ENCODE results near the gene SBK1.

The SBK1 gene

GRCh38 chr16:28317040-28317880 lies 24.9 kb downstream of the SBK1 start:
- Histone ChIP-seq H3K79me2 (ENCODE audit: insufficient read depth, low read length) (no peaks in the 10 kb centered on the region), H2AFZ (ENCODE audit: low read length) (no peak overlapping the region), H3K9ac (ENCODE audit: low read depth, low read length, poor library complexity, severe bottlenecking) (no peak overlapping the region), H3K4me3 (ENCODE audit: low read length, poor library complexity, severe bottlenecking) (no peak overlapping the region), H3F3A (ENCODE audit: low read depth) (no peaks in the 10 kb centered on the region), H3K36me3 (ENCODE audit: insufficient read depth, low read length) (no peaks in the 10 kb centered on the region), H3K27me3 (ENCODE audit: insufficient read depth, low read length, poor library complexity, severe bottlenecking) (no peaks in the 10 kb centered on the region), H3K4me2 (ENCODE audit: low read depth, low read length, poor library complexity, severe bottlenecking) (no peak overlapping the region), H3K9me2 (replicated peaks; ENCODE audit: low read depth, low read length) (no peaks in the 10 kb centered on the region), H4K20me1 (ENCODE audit: insufficient read depth, low read length, poor library complexity, severe bottlenecking) (no peaks in the 10 kb centered on the region), H3K9me3 (ENCODE audit: insufficient read depth, low read depth, low read length) (no peaks in the 10 kb centered on the region), H3K4me1 (ENCODE audit: insufficient read depth, low read length, poor library complexity, severe bottlenecking) (no peaks in the 10 kb centered on the region)
- TF ChIP-seq CTCF (conservative IDR thresholded peaks at IDR 0.05; ENCODE audit: low read length) (peak; percentile 84), EZH2phosphoT487 (IDR thresholded peaks at IDR 0.05; ENCODE audit: borderline replicate concordance) (no peak)

GRCh38 chr16:28318042-28318744 lies 25.9 kb downstream of the SBK1 start:
- no peak overlapping the region for H3K4me3 ChIP-seq (ENCODE audit: low read length, poor library complexity, severe bottlenecking)
- H3K4me1 ChIP-seq (ENCODE audit: insufficient read depth, low read length, poor library complexity, severe bottlenecking), result no peaks in the 10 kb centered on the region
- H3K27me3 ChIP-seq (ENCODE audit: insufficient read depth, low read length, poor library complexity, severe bottlenecking), result no peaks in the 10 kb centered on the region
- no peak overlapping the region for H3K4me2 ChIP-seq (ENCODE audit: low read depth, low read length, poor library complexity, severe bottlenecking)
- no peaks in the 10 kb centered on the region for H3K79me2 ChIP-seq (ENCODE audit: insufficient read depth, low read length)
- H2AFZ ChIP-seq (ENCODE audit: low read length), result no peak overlapping the region
- no peaks in the 10 kb centered on the region for H3F3A ChIP-seq (ENCODE audit: low read depth)
- H3K36me3 ChIP-seq (ENCODE audit: insufficient read depth, low read length), result no peaks in the 10 kb centered on the region
- no peak for TF ChIP-seq EZH2phosphoT487 (IDR thresholded peaks at IDR 0.05; ENCODE audit: borderline replicate concordance)
- TF ChIP-seq CTCF (conservative IDR thresholded peaks at IDR 0.05; ENCODE audit: low read length), result no peak
- no peaks in the 10 kb centered on the region for H4K20me1 ChIP-seq (ENCODE audit: insufficient read depth, low read length, poor library complexity, severe bottlenecking)
- no peaks in the 10 kb centered on the region for H3K9me3 ChIP-seq (ENCODE audit: insufficient read depth, low read depth, low read length)
- no peak overlapping the region for H3K9ac ChIP-seq (ENCODE audit: low read depth, low read length, poor library complexity, severe bottlenecking)
- no peaks in the 10 kb centered on the region for H3K9me2 ChIP-seq (replicated peaks; ENCODE audit: low read depth, low read length)

GRCh38 chr16:28319476-28320022 lies 27.2 kb downstream of the SBK1 start:
- Histone ChIP-seq H3K4me2 (ENCODE audit: low read depth, low read length, poor library complexity, severe bottlenecking) (no peak overlapping the region), H3K9me3 (ENCODE audit: insufficient read depth, low read depth, low read length) (no peaks in the 10 kb centered on the region), H4K20me1 (ENCODE audit: insufficient read depth, low read length, poor library complexity, severe bottlenecking) (no peaks in the 10 kb centered on the region), H3K4me3 (ENCODE audit: low read length, poor library complexity, severe bottlenecking) (no peak overlapping the region), H3K36me3 (ENCODE audit: insufficient read depth, low read length) (no peaks in the 10 kb centered on the region), H3K79me2 (ENCODE audit: insufficient read depth, low read length) (no peaks in the 10 kb centered on the region), H3F3A (ENCODE audit: low read depth) (no peaks in the 10 kb centered on the region), H3K4me1 (ENCODE audit: insufficient read depth, low read length, poor library complexity, severe bottlenecking) (no peaks in the 10 kb centered on the region), H3K9ac (ENCODE audit: low read depth, low read length, poor library complexity, severe bottlenecking) (no peak overlapping the region), H3K27me3 (ENCODE audit: insufficient read depth, low read length, poor library complexity, severe bottlenecking) (no peaks in the 10 kb centered on the region), H2AFZ (ENCODE audit: low read length) (no peak overlapping the region), H3K9me2 (replicated peaks; ENCODE audit: low read depth, low read length) (no peaks in the 10 kb centered on the region)
- no peak for TF ChIP-seq EZH2phosphoT487 (IDR thresholded peaks at IDR 0.05; ENCODE audit: borderline replicate concordance)
- no peak for TF ChIP-seq CTCF (conservative IDR thresholded peaks at IDR 0.05; ENCODE audit: low read length)
